HL-60/S4 treated with phorbol 12-myristate 13-acetate at 8.2 ng/mL for 4 days and 3 days (cell line): ENCODE data around the gene SLC2A6.

Experiments
- in situ Hi-C: fragments of 300-500 bp; cut with MboI; formaldehyde crosslinking; loops from 2 replicates; pipeline ENCODE4 v1.15.0; 2022; ENCODE audit warnings: low sequenced_read_pairs

Gene SLC2A6

GRCh38 chr9:133485531-133486260 lies 6.8 kb upstream of the SLC2A6 start:
- in situ Hi-C loops = loop anchor here (25.0 kb wide), 1 partner anchor 298 kb away; no protein-coding TSS in a partner anchor

- in situ Hi-C loops = loop anchor here (25.0 kb wide), 1 partner anchor 298 kb away; no protein-coding TSS in a partner anchor
These were observed 6.0 kb upstream of the SLC2A6 start for GRCh38 chr9:133484671-133485437.

GRCh38 chr9:133483611-133484010 lies 4.7 kb upstream of the SLC2A6 start:
- in situ Hi-C loops = loop anchor here (25.0 kb wide), 1 partner anchor 296 kb away; no protein-coding TSS in a partner anchor

- in situ Hi-C loops = loop anchor here (25.0 kb wide), 1 partner anchor 291 kb away; no protein-coding TSS in a partner anchor
These were observed 678 bp downstream of the SLC2A6 start for GRCh38 chr9:133477992-133478850.

GRCh38 chr9:133477461-133477860 lies 1.4 kb downstream of the SLC2A6 start:
- in situ Hi-C loops = loop anchor here (25.0 kb wide), 1 partner anchor 290 kb away; no protein-coding TSS in a partner anchor

DNA sequence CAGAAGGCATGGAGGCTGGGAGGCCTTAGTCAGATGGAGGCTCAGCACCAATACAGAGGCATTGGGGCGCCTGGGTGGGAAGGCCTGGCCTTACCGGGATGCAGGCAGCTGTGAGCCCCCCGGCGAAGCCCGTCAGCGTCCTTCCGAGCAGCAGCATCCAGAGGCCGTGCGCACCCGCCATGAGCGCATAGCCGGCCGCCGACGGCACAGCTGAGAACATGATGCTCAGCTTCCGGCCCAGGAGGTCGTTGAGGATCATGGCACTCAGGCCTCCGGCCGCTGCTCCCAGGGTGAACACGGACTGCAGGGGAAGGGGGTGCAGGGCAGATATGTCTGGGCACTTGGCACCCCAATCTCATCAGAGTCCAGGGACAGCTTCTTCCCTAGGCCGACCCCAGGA lies 2.0 kb downstream of the SLC2A6 start:
- in situ Hi-C loops = loop anchor here (25.0 kb wide), 1 partner anchor 290 kb away; no protein-coding TSS in a partner anchor

GRCh38 chr9:133476036-133476931 lies 2.6 kb downstream of the SLC2A6 start:
- in situ Hi-C loops = loop anchor here (25.0 kb wide), 1 partner anchor 289 kb away; no protein-coding TSS in a partner anchor

- in situ Hi-C loops = loop anchor here (25.0 kb wide), 1 partner anchor 288 kb away; no protein-coding TSS in a partner anchor
These were observed 3.4 kb downstream of the SLC2A6 start for GRCh38 chr9:133475292-133476012.

DNA sequence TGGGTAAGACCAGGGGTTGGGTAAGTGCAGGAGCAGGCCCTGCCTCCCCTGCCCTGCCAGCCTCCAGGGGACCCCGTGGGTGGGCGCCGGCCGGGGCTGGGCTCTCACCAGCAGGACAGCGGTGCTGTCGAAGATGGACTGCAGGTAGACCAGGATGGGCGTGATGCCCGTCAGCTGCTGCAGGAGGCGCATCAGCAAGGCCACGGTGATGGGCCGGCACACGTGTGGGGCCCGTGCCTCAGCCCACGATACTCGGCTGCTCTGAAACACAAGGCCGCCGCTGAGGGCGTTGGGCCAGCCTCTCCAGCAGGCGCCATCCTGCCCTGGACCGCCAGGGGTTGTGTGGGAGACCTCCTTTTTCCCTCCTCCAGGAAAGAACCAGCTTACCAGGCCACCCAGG lies 4.0 kb downstream of the SLC2A6 start:
- in situ Hi-C loops = loop anchor here (25.0 kb wide), 1 partner anchor 288 kb away; no protein-coding TSS in a partner anchor

GRCh38 chr9:133474215-133474614 lies 4.7 kb downstream of the SLC2A6 start:
- in situ Hi-C loops = no loop called here

- in situ Hi-C loops = no loop called here
These were observed 5.2 kb downstream of the SLC2A6 start for GRCh38 chr9:133473743-133474142.

DNA sequence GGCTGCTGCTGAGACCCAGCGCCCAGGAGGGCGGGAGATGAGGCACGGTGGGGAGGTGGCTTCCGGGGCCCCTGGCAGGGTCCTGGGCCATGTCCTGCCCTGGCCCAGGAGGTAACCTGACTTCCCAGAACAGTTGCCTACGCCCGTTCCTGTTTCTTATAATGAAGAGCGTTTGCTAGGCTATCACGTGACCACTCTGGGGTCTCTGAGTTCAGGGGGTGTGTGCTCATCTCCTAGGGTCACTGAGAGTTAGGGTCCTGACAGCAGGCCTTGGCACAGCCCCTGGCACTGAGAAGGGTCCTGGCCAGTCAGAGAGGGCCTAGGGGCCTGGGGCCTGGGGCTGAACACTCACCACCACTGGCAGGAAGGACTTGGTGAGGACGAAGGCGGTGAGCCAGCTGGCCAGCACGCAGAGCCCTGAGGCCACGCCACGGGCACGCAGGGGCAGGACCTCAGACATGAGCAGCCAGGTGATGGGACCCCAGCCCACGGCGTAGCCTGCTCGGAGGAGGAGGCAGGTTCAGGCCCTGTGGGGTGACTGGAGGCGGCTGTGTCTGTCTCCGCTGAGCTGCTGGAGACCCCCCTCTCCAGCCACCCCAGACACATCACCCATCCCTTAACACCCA lies 6.0 kb downstream of the SLC2A6 start:
- in situ Hi-C loops = no loop called here

- in situ Hi-C loops = no loop called here
These were observed 6.6 kb downstream of the SLC2A6 start for GRCh38 chr9:133472277-133472645.

GRCh38 chr9:133471551-133472276 lies 7.2 kb downstream of the SLC2A6 start:
- in situ Hi-C loops = no loop called here

GRCh38 chr9:133470988-133471387 lies 7.9 kb downstream of the SLC2A6 start:
- in situ Hi-C loops = no loop called here

- in situ Hi-C loops = no loop called here
These were observed 8.4 kb downstream of the SLC2A6 start for GRCh38 chr9:133470427-133470924.

DNA sequence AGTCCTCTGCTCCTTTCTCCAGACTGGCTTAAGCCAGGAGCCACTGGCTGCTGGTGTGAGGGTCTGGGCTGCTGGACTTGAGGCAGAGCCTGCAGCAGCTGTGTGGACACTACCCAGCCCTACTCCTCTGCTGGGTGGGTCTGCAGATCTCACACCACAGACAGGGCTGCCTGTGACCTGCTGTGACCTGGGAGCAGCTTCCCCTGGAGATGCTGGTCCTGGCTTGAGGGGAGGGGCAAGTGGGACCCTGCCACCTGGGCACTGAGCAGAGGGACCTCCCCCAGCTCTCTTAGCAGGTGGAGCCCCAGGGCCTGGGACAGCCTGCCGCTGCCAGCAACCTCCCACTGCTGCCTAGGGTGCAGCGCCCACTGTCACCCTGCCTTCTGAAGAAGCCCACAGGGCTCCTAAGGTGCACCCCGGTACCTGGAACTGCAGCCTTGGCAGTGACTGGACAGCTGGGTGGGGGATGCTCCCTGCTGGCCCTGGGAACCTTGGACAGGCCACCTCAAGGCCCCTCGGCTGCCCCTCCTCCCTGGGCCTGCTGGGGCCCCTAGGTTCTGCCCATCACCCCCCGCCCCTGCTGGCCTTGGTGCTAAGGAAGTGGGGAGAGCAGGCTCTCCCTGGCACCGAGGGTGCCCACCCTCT lies 10.0 kb downstream of the SLC2A6 start:
- in situ Hi-C loops = no loop called here
